SK-N-MC (cell line): Measurements from ENCODE around the gene ZNF831.
A peak's percentile ranks its signal among the peaks of the same experiment; 100 is the strongest.

Experiments
- DNase-seq: peaks from one replicate; pipeline ENCODE4 v3.0.0-alpha.2; 2011; ENCODE audit warnings: low read depth, low spot score
- H3K27ac ChIP-seq: fragments of 200-600 bp; sonication (generic); 2 replicates; pipeline ENCODE4 v1.5.1; 2016; ENCODE audit warnings: mixed run types
- H3K36me3 ChIP-seq: fragments of 200-600 bp; sonication (generic); 2 replicates; pipeline ENCODE4 v1.6.1; 2017; ENCODE audit warnings: antibody characterized with exemption, low read length, mixed read lengths; ENCODE audit not compliant: insufficient read depth
- H3K4me3 ChIP-seq: fragments of 200-600 bp; sonication (generic); 2 replicates; pipeline ENCODE4 v1.5.1; 2016
- H3K9ac ChIP-seq: fragments of 200-600 bp; sonication (generic); 2 replicates; pipeline ENCODE4 v1.8.0; 2017; ENCODE audit warnings: mixed run types, mixed read lengths; ENCODE audit not compliant: insufficient read length
- H3K9me3 ChIP-seq: fragments of 200-600 bp; sonication (generic); 2 replicates; pipeline ENCODE4 v1.6.1; 2017; ENCODE audit warnings: low read depth, mild to moderate bottlenecking, antibody characterized with exemption, low read length, moderate library complexity, mixed read lengths
- EZH2 ChIP-seq: fragments of 200-600 bp; sonication (generic); IDR thresholded peaks from one replicate; pipeline ENCODE4 v1.6.1; 2017; ENCODE audit warnings: antibody characterized with exemption
- FOXP2 ChIP-seq: optimal IDR thresholded peaks from 2 replicates; pipeline ENCODE3; 2011; ENCODE audit warnings: mild to moderate bottlenecking, moderate library complexity; ENCODE audit not compliant: insufficient read depth; ENCODE audit errors: extremely low read length, control extremely low read depth
- POLR2AphosphoS5 ChIP-seq: IDR thresholded peaks from 2 replicates; pipeline ENCODE4 v1.6.1; 2012; ENCODE audit warnings: mild to moderate bottlenecking, low read depth, low read length, borderline replicate concordance

The ZNF831 gene

DNA sequence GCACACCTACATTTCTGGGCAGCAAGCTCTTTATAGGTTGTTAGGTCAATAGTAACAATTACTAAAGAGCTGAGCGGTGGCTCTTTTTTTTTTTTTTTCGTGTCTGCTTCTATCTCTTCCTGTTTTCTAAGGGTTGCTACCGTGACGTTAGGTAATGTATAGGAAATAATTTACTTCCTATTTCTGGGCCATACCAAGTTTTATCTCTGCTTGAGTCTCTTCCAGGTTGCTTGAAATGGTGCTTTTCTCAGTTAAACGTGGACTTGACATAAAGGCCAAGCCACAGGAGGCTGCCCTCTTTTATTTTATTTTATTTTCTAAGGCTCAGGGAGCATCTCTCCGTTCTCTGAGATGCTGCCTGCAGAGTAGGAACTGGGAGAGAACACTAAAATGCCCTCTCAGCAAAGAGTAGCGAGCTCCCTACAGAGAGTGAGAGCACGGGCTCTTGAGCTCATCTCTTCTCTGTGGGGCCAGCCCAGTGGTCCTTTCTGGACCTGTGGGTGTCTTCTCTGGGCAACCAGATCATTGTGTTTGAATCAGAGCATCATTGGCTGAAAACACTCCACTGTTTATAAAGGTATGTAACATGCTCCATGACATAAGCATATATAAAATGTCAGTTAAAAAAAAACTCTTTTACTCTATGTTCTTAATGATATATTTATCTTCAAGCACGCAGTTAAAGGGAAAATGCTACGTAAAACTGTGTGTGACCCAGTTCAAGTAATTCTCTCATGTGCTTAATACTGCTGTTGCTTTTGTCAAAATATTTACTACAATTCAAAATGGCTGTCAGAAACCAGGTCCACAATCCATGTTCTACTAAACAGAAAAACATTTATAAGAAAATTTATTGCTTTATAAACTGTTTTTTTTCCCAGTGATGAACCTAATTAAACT, at the start of gene ZNF831:
Gene ZNF831, plus strand, starts transcription at position 191 of the 900 bp plus-strand sequence. CDS start 27,199 bp downstream, outside the sequence.
- Histone ChIP-seq H3K9ac (no peak within 1 kb of the TSS), H3K9me3 (no peaks in the 10 kb centered on the region), H3K36me3 (no peaks in the 10 kb centered on the region), H3K4me3 (no peak within 1 kb of the TSS), H3K27ac (no peak within 1 kb of the TSS)
- no peak for DNase-seq
- TF ChIP-seq EZH2 (no peak), POLR2AphosphoS5 (no peak), FOXP2 (no peak)

DNA sequence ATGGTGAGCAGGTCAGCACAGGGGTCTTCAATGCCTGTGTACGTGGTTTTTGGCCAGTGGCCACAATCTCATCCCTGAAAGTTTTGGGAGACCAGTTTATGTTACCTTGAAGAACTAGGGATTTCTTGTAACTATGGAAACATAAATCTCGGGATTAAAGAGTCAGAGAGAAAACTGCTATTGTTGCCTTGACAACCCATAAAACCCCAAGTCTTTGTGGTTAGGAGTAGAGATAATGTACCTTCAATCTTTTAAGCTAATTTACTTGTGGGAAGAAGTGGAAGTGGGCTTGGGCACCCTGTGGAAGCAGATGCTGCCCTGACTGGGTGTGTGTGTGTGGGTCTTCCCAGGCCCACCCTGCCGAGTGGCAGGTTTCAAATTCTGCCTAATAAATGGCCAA, 46.1 kb upstream of the ZNF831 start:
- Histone ChIP-seq H3K9me3 (no peaks in the 10 kb centered on the region), H3K36me3 (no peaks in the 10 kb centered on the region), H3K27ac (no peak overlapping the region), H3K4me3 (no peak overlapping the region), H3K9ac (no peak overlapping the region)
- TF ChIP-seq FOXP2 (no peak), POLR2AphosphoS5 (no peak), EZH2 (no peak)
- DNase-seq: no peak

DNA sequence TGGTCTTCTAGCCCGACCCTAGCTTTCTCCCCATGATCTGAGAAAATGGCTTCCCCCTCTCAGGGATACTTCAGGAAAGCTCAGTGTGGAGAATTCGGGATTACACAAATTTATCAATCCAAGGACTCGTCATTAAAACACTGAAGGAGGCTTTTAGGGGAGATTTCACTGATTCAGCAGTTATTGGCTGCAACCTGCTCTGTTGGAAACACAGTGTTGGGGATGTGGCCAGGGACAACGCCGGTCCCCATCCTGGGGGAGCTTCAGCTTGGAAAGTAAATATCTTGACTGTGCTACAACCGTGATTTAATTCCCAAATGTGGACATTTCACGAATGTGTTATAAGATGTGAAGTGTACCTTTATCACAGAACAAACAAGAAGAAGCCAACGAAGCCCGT, 44.8 kb upstream of the ZNF831 start:
- H3K27ac ChIP-seq: no peak overlapping the region
- H3K9ac ChIP-seq: no peak overlapping the region
- peak; percentile 9 for TF ChIP-seq EZH2
- no peak for TF ChIP-seq POLR2AphosphoS5
- DNase-seq: no peak
- no peak overlapping the region for H3K4me3 ChIP-seq
- no peaks in the 10 kb centered on the region for H3K9me3 ChIP-seq
- no peaks in the 10 kb centered on the region for H3K36me3 ChIP-seq

DNA sequence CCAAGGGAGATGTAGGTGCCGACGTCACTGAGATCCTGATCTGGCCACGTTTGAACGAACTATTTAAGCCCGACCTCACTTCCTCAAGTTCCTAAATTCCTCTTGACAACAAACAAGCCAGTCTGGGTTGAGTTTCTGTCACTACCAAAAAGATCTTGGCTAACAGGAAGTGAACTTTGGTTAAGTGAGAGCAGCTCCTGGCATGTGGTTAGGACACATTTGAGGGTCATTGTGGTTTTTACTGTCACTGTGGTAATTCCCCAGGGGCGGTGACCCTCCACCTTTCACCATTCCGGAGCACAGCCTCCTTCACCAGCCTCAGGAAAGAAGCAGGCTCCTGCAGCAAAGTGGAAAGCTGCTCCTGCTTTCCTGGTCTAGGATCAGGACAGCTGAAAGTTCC, 43.1 kb upstream of the ZNF831 start:
- DNase-seq: no peak
- TF ChIP-seq FOXP2: no peak
- no peak for TF ChIP-seq POLR2AphosphoS5
- no peak for TF ChIP-seq EZH2
- no peaks in the 10 kb centered on the region for H3K36me3 ChIP-seq
- H3K9me3 ChIP-seq: no peaks in the 10 kb centered on the region
- no peak overlapping the region for H3K4me3 ChIP-seq
- H3K9ac ChIP-seq: no peak overlapping the region
- H3K27ac ChIP-seq: no peak overlapping the region

DNA sequence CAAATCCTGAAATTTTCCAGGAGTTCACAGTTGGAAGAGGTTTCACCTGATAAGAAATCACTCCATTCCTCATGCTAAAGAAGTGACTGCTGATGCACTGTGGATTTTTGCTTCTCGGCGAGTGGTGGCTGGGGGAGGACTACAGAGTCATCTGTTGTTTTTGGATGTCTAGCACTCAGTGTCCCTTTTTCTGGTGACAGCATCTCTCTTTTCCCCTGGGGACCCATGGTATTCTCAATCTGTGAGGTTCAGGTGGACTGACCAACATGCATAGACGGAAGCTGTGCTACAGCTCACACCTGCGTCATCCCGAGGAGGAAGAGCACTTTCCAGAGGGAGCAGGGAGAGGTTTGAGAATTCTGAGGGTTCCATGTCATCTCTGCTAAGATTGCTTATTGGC, 42.7 kb upstream of the ZNF831 start:
- H3K9me3 ChIP-seq: no peaks in the 10 kb centered on the region
- H3K9ac ChIP-seq: no peak overlapping the region
- no peaks in the 10 kb centered on the region for H3K36me3 ChIP-seq
- no peak overlapping the region for H3K4me3 ChIP-seq
- TF ChIP-seq EZH2 (no peak), POLR2AphosphoS5 (no peak), FOXP2 (no peak)
- no peak overlapping the region for H3K27ac ChIP-seq
- DNase-seq: no peak

DNA sequence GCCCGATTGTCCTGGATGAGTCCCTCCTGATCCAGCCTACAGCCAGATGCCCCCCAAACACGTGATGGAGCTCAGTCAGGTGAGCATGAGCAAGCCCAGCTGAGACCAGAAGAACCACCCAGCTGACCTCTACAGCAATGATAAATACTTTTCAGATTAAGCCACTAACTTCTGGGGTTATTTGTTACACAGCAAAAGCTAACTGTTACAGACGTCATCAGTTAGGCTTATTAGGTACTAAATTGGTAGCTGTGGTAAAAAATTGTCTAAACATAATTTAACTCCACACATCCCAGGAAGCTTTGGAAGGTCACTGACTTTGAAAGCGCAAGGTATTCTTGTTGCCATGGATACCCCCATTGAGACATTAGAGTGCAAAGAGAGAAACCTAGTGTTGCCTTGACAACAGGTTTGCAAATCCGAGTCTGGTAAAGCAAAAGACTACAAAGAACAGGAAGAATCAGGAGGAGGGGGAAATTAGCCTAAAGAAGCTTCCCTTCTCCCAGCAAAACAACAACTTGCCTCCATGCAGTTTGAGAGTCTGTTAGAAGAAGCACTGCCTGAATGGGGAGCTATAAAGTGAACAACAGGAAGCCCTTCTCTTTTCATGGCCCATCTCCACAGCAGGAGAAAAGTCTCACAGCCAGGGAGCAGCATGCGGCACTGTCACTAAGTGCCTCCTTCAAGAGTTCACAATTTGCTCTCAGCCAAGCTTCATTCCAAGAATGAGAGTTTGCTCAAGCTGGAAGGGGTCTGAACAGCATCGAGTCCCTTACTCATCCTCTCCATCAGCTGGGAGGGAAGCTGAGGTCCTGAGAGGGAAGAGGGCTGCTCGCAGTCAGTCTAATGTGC, 41.7 kb upstream of the ZNF831 start:
- no peak overlapping the region for H3K27ac ChIP-seq
- no peak overlapping the region for H3K9ac ChIP-seq
- H3K9me3 ChIP-seq: no peaks in the 10 kb centered on the region
- no peak overlapping the region for H3K4me3 ChIP-seq
- no peak for DNase-seq
- no peaks in the 10 kb centered on the region for H3K36me3 ChIP-seq
- TF ChIP-seq POLR2AphosphoS5: no peak
- no peak for TF ChIP-seq EZH2
- TF ChIP-seq FOXP2: no peak

DNA sequence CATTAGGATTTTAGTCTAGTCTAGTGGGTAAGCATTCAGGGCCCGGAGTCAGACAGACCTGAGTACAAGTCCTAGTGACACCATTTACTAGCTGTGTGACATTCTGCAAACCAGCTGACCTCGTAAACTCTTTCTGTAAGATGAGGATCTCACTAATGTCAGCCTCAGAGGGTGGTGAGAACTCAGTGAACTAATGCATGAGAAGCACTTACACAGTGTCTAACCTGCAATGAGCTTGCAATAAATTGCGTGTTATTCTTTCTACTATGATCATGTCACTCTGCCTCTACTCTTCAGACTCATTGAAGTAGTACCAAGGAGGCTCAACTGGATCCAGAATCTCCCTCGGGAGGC, 41.1 kb upstream of the ZNF831 start:
- H3K9ac ChIP-seq: no peak overlapping the region
- no peak for DNase-seq
- H3K4me3 ChIP-seq: no peak overlapping the region
- TF ChIP-seq FOXP2 (no peak), POLR2AphosphoS5 (no peak), EZH2 (no peak)
- no peak overlapping the region for H3K27ac ChIP-seq
- H3K36me3 ChIP-seq: no peaks in the 10 kb centered on the region
- H3K9me3 ChIP-seq: no peaks in the 10 kb centered on the region

DNA sequence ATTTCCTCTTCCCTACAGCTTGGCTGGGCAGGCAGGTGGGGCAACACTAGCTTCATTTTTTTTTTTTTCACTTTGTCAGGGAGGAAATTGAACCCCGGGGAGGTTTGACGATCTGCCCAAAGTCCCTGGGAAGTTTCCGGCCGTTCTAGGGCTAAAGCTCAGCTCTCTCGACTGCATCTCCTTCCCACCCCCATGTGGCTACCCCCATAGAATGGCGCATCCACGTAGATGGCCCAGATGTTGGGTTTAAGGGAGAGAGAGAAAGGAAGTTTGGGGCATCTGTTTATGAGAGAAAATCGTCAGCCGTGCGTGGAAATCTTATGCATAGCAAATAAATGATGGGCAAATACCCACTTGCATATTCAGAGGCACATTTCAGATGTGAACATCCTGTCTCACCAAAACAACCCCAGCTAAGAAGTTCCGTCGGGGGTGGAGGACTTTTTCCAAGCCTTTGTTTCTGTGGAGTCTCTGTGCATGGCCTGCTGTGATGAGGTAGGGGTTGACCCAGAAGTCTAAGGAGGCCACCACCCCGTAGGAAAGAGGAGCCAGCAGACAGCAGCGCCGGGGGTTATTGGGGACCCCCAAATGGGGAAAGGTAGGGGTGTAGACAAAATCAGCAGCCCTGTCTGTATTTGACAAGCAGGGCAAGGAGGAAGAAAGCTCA, 40.5 kb upstream of the ZNF831 start:
- no peak for TF ChIP-seq POLR2AphosphoS5
- no peak for TF ChIP-seq EZH2
- no peak for TF ChIP-seq FOXP2
- Histone ChIP-seq H3K9ac (no peak overlapping the region), H3K4me3 (no peak overlapping the region), H3K36me3 (no peaks in the 10 kb centered on the region), H3K9me3 (no peaks in the 10 kb centered on the region), H3K27ac (no peak overlapping the region)
- no peak for DNase-seq
